MV-4-11 (cell line): ENCODE measurements around the gene KLHL7.
A peak's percentile ranks its signal among the peaks of the same experiment; 100 is the strongest.
"Not testable (repeated sequence)": the region's sequence is repeated elsewhere in the genome, so short reads cannot be mapped to it uniquely, and the experiment has no call there.

Experiments used
- DNase-seq: peaks from one replicate; lab custom pipeline; 2025; lab: John Stamatoyannopoulos, UW

The KLHL7 gene

DNA sequence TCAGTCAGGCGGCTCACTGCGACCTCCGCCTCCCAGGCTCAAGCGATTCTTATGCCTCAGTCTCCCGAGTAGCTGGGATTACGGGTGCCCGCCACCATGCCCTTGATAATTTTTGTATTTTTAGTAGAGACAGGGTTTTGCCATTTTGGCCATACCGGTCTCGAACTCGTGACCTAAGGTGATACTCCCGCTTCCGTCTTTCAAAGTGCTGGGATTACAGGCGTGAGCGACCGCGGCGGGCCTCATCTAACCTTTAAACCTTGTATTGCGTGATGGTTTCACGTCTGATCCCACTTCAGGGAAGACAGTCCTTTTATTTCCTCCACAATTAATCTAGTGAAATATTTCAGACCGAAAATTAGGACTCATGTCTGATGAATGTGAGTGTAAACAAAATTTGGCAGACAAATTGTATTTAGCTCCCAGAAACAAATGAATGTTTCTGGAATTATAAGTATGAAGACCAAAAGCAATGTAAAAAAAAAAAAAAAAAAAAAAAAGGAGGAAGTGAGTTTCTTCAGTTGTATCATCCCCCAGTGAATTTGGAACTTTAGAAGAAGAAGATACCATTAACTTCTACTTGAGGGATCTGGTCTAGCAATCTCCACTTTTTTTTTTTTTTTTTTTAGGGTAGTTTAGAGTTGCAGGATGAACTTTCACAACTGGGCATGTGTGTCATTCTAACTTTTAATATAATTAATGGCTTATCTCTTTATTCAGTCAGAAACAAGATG lies 77.9 kb downstream of the KLHL7 start:
- DNase-seq = peak; percentile 80

GRCh38 chr7:23184291-23184690 lies 78.7 kb downstream of the KLHL7 start:
- no peak for DNase-seq

DNA sequence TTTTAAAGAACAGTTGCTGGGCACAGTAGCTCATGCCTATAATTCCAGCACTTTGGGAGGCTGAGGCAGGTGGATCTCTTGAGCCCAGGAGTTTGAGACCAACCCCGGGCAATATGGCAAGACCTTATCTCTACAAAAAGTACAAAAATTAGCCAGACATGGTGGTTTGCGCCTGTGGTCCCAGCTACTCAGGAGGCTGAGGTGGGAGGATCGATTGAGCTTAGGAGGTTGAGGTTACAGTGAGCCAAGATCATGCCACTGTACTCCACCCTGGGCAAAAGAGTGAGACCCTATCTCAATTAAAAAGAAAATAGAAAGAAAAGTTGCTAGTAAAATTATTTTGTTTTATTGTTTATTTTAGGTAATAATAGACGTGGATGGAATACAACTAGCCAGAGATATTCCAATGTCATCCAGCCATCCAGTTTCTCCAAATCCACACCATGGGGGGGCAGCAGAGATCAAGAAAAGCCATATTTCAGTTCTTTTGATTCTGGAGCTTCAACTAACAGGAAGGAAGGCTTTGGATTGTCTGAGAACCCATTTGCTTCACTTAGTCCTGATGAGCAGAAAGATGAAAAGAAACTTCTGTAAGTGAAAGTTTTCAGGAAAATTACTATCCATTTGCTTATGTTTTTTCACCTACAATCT lies 79.2 kb downstream of the KLHL7 start:
- DNase-seq = peak; percentile 39

- DNase-seq = no peak
These were observed 80.4 kb downstream of the KLHL7 start for GRCh38 chr7:23185980-23186379.

DNA sequence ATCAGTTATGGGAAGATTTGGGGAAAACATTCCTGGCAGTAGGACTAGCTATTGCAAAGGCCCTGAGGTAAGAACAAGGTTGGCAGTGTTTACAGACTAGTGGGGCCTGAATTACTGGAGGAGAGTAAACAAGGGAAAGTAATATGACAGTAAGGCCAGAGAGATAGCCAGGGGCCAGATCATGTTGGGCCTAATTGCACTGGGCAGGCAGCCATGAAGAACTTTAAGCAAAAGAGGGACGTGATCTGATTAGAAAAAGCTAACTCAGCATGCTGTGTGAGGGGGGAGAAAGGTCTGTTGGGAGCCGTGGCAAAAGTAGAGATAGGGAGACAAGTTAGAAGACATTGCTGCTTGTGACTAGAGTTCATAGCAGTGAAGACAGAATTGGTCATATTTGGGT lies 85.4 kb downstream of the KLHL7 start:
- DNase-seq = no peak

DNA sequence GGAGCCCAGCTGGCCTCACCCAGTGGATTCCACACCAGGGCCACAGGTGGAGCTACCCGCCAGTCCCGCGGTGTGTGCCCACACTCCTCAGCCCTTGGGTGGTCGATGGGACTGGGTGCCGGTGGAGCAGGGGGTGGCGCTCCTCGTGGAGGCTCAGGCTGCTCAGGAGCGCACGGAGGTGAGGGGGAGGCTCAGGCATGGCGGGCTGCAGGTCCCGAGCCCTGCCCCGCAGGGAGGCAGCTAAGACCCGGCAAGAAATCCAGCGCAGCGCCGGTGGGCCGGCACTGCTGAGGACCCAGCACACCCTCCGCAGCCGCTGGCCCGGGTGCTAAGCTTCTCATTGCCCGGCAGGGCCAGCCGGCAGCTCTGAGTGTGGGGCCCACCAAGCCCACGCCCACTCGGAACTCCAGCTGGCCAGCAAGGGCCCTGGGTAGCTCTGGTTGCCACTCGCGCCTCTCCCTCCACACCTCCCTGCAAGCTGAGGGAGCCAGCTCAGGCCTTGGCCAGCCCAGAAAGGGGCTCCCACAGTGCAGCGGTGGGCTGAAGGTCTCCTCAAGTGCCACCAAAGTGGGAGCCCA lies 88.2 kb downstream of the KLHL7 start:
- DNase-seq = not testable (repeated sequence)

DNA sequence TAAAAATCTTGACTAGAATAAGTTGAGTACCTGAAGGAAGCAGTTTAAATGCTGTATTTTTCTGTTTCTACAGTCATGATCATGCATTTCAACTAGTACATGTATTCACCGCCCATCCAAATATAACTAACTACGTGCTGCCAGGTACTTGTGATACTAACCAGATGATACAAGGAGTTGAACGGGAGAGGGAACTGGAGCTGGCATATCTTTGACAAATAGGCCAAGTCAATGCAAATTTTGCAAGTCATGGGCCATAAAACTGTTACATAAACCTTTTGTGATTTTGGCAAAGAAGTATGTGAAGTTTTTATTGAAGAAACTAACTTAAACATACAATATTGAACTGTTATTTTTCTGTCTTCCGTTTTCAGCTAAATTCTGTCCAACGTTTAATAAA lies 90.7 kb downstream of the KLHL7 start:
- no peak for DNase-seq

GRCh38 chr7:23197745-23198144 lies 92.2 kb downstream of the KLHL7 start:
- DNase-seq = not testable (repeated sequence)

DNA sequence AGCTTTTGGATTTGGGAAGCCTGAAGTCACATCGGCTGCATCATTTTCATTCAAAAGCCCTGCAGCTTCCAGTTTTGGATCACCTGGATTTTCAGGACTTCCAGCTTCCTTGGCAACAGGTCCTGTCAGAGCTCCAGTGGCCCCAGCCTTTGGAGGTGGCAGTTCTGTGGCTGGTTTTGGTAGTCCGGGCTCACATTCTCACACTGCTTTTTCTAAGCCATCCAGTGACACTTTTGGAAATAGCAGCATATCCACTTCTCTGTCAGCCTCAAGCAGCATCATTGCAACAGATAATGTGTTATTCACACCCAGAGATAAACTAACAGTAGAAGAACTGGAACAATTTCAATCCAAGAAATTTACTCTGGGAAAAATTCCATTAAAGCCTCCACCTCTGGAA lies 94.7 kb downstream of the KLHL7 start:
- DNase-seq = no peak

DNA sequence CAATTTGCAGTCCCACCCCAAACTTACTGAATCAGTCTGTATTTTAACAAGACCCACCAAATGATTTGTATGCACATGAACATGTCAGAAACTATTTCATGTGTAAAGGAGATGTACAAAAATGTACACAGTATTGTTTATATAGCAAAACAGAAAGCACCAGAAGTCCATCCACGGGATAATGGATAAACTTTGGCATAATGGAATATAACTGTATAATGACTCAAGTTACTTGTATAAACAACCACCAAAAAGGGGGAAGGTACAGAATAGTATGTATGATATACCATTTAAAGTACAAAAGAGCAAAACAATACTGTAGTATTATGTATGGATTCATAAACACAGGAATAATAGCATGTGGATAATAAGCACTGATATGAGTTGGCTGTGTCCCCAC lies 98.7 kb downstream of the KLHL7 start:
- no peak for DNase-seq

GRCh38 chr7:23205577-23205908 lies 100.0 kb downstream of the KLHL7 start:
- no peak for DNase-seq

DNA sequence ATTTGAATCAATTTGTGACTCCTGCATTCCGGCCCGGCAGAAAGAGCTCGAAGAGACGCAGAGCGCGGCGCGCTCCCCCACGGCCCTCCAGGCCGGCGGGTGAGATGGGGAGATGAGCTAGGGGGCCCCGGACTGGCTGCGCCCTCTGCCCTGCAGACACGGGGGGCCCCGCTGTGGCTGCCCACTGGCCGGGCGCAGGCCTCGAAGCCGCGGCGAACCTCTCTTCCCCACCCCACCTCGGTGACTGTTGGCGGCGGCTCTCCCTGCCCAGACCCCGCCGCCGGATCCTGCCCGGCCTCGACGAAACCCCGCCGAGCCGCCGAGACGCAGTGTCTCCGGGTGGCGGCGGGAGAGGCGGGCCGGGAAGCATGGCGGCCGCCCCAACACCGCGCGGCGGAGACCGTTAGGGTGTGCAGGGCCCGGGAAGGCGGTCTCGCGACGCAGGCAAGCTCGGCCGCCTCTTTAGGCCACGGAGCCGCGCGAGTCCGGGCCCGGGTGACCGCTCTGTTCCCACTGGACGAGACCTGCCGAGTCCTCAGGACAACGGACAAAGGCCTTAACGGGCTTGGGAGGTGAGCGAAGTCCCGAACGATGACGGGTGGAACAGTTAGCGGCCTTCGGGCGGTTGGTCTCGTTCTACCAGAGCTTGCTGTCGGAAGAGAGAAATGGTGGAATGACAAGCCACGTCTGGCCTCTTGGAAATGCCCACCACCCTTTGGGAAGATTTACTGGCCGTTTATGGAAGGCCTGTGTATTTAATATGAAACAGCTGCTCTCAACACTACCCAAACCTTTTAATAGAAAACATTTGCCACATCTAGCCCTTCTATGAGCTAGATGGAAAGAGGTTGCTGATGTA lies 100.6 kb downstream of the KLHL7 start:
- DNase-seq = no peak

DNA sequence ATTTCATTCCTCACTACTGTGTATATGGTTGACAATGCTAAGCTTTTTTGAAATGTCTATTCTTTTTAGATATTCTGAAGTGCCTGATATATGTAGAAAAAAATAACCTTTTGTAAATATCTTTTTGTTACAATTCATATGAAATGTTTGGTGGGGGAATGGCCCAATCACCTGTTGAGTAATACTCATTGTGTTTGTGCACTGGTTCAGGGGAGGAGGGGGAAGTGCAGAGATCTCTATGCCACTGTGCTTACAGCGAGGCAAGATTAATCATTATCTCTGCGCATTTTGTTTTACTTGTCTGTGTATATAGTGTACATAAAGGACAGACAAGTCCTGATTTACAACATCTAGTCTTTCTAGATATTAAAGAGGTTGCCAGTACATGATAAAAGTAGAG lies 101.4 kb downstream of the KLHL7 start:
- DNase-seq = no peak

DNA sequence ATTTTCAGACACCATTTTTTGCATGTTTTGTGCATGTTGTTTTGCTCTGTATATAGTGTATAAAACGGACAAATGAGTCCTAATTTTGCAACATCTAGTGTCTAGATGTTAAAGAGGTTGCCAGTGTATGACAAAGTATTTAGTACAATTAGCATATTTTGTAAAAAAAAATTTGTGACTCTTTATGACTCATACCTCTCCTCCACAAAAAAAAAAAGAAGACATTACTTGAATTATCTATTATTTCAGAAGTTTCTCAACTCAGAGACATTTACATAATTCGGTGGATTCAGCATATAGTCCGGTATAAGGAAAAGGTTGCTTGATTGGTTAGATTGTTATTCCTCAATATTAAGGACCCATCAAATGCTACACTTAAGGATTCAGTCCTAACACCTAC lies 102.3 kb downstream of the KLHL7 start:
- peak; percentile 28 for DNase-seq

DNA sequence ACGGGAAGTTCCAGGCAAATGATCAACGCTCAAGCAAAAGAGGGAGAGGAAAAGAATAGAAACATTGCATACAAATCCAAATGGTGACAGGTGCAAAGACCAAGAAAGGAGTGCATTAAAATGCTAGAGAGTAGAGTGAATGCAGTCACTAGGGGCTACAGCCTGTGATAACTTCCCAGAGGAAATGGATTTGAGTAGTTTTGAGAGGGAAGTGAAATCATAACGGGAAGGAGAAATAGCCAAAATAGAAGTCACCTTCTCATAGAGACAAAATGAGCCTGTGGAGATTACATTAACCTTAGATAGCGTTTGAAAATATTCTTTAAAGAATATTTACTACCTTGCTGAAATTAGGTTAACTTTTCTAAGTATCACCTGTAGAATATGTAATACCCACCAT lies 102.7 kb downstream of the KLHL7 start:
- DNase-seq = peak; percentile 29

GRCh38 chr7:23210506-23210905 lies 104.9 kb downstream of the KLHL7 start:
- peak; percentile 55 for DNase-seq

GRCh38 chr7:23211589-23211988 lies 106.0 kb downstream of the KLHL7 start:
- DNase-seq = no peak

- DNase-seq = no peak
These were observed 106.8 kb downstream of the KLHL7 start for GRCh38 chr7:23212395-23212794.

DNA sequence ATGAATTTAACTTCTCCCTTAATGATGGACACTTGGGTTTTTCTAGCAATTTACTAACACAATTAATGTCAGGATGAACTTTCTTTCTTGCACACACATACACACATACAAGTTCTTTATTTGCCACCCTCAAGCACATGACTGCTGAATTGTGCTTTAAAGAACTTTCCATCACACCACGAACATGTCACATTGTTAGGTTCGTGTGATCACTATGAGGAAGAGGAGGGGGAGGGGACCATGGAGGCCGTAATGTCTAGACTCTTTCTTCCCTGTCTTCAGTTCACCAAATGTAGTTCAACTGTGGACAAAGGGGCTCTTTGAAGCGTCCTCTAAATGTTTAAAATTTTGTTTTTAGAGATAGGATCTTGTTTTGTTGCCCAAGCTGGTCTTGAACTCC lies 107.3 kb downstream of the KLHL7 start:
- DNase-seq = no peak

DNA sequence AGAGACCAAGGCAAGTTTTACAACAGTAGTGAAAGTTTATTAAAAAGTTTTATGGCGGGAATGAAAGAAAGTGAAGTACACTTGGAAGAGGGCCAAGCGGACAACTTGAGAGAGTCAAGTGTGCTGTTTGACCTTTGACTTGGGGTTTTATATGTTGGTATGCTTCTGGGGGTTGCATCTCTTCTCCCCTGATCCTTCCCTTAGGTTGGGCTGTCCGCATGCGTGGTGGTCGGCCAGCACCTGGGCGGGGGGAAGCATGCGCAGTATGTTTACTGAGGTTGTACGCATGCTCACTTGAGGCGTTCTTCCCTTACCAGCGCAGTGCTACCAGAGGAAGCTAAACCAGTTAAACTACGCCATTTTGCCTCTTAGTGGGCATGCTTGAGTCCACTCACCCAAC lies 108.2 kb downstream of the KLHL7 start:
- no peak for DNase-seq

DNA sequence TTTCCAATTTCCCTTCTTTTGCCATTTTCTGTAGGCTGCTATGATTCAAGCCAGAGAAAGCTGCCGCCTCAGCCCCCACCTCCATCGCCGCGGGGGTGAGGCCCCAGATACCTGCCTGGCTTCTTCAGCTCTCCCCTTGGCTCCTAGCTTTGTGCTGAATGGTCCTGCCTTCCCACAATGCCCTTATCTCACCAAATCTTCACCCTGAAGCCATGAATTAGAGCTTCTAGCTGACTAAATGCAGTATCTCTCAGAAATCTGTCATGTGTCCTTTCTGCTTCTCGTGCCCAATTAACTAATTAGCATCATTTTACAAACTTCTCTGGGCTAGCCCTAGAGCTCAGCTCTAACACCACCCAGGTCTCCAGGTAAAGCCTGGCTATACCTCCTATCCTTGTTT lies 108.8 kb downstream of the KLHL7 start:
- DNase-seq = no peak

GRCh38 chr7:23214938-23215337 lies 109.4 kb downstream of the KLHL7 start:
- DNase-seq = no peak

- DNase-seq = peak; percentile 87
These were observed 110.4 kb downstream of the KLHL7 start for GRCh38 chr7:23216021-23216420.
